ENCODE measurements around the gene CTIF. TPM values are rescaled to one million over a fixed set of nuclear protein-coding genes. Genes with fewer than 3 reads are reported as not detected.

CTIF gene
- total and polyA plus RNA-seq, 2 experiments from 2014 or later = 8.6 to 14.4 TPM

DNA sequence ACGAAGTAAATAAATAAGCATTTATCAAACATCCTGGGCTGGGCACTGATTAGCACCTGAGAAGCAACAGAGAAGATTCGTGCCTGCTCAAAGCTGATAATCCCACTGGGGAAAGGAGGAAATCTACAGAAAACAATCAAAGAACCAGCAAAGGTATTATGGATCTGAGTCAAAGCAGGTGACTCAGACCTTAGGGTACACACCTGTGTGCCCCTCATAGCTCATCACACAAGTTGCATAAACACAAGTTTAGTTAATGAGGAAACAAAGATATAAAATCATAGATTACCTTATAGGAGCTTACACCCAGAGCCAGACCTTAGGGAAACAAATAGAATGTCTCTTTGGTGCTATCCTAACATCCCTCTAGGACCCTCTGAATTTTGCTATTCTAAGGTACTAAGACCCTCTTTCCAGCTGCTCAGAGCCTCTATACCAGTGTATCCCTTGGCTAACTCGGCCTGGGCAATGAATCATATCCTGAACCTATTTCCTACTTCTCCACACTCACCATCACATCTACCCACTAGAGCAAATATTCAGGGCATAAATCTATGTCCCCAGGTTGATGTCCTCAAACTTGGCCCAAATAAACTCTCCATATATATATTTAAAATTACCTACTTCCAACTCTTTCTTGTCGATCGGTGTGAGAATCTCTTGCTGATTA lies 19.3 kb upstream of the CTIF start:
- no peak overlapping the region for H3K27ac ChIP-seq (ENCODE audit: low read depth)
- Mint-ChIP-seq H3K36me3 (ENCODE audit: low read depth) (no peaks in the 10 kb centered on the region), H3K4me1 (no peaks in the 10 kb centered on the region; the same call in 1 of the 3 replicates), H3K27me3 (ENCODE audit: insufficient read depth, low read depth, poor library complexity) (peaks cover 3% of the 10 kb centered on the region), H3K4me3 (no peak overlapping the region), H3K9me3 (no peaks in the 10 kb centered on the region), H3K27ac (no peak overlapping the region)
- H3K79me2 ChIP-seq (replicated peaks; ENCODE audit: insufficient read depth) = no peaks in the 10 kb centered on the region
- H3K4me3 ChIP-seq = no peak overlapping the region
- no peak for DNase-seq (ENCODE audit: low spot score)
- no peak overlapping the region for H3K4me2 ChIP-seq
- no peak for TF ChIP-seq EZH2 (IDR thresholded peaks at IDR 0.05; ENCODE audit: low read depth, unreplicated experiment)
- no peak for TF ChIP-seq EZH2phosphoT487 (IDR thresholded peaks at IDR 0.05; ENCODE audit: unreplicated experiment)
- TF ChIP-seq, protein P1, sequence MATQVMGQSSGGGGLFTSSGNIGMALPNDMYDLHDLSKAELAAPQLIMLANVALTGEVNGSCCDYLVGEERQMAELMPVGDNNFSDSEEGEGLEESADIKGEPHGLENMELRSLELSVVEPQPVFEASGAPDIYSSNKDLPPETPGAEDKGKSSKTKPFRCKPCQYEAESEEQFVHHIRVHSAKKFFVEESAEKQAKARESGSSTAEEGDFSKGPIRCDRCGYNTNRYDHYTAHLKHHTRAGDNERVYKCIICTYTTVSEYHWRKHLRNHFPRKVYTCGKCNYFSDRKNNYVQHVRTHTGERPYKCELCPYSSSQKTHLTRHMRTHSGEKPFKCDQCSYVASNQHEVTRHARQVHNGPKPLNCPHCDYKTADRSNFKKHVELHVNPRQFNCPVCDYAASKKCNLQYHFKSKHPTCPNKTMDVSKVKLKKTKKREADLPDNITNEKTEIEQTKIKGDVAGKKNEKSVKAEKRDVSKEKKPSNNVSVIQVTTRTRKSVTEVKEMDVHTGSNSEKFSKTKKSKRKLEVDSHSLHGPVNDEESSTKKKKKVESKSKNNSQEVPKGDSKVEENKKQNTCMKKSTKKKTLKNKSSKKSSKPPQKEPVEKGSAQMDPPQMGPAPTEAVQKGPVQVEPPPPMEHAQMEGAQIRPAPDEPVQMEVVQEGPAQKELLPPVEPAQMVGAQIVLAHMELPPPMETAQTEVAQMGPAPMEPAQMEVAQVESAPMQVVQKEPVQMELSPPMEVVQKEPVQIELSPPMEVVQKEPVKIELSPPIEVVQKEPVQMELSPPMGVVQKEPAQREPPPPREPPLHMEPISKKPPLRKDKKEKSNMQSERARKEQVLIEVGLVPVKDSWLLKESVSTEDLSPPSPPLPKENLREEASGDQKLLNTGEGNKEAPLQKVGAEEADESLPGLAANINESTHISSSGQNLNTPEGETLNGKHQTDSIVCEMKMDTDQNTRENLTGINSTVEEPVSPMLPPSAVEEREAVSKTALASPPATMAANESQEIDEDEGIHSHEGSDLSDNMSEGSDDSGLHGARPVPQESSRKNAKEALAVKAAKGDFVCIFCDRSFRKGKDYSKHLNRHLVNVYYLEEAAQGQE (IDR thresholded peaks at IDR 0.05; ENCODE audit: unreplicated experiment) = no peak
- TF ChIP-seq NANOG (IDR thresholded peaks at IDR 0.05; ENCODE audit: borderline replicate concordance) = no peak
- TF ChIP-seq STAT1 (IDR thresholded peaks at IDR 0.05; ENCODE audit: unreplicated experiment) = no peak
- H3K27me3 ChIP-seq (ENCODE audit: insufficient read depth) = no peaks in the 10 kb centered on the region
- no peaks in the 10 kb centered on the region for H3K4me1 ChIP-seq (ENCODE audit: insufficient read depth)
- no peaks in the 10 kb centered on the region for H3K36me3 ChIP-seq (ENCODE audit: insufficient read depth)
- H2AFZ ChIP-seq = no peak overlapping the region
- no peaks in the 10 kb centered on the region for H3F3A ChIP-seq (replicated peaks; ENCODE audit: low read depth)
- no peaks in the 10 kb centered on the region; the same call in 1 of the 2 replicates for H3K9me2 ChIP-seq (ENCODE audit: insufficient read depth)
- ATAC-seq = no peak
- no peaks in the 10 kb centered on the region for H4K20me1 ChIP-seq (replicated peaks; ENCODE audit: insufficient read depth)

DNA sequence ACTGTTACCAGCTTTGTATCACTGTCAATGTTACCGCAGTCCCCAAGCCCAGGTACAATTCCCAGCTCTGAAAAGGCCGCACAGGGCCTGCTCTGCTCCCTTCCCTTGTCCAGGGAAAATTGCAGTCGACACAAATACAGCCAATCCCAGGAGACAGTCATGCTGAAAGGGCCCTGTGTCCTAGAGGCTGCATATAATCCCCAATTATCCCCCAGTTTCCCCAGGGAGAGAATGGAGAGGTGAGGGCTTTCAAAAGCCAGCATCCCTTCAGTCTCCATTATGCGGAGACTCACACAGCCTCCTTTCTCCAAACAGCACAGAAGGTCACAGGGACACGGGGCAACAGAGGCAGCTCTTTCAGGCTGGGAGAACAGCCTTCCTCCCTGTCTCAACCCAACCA lies 17.1 kb upstream of the CTIF start:
- Mint-ChIP-seq H3K27me3 (ENCODE audit: insufficient read depth, low read depth, poor library complexity) (peaks cover 5% of the 10 kb centered on the region), H3K27ac (no peak overlapping the region), H3K9me3 (no peaks in the 10 kb centered on the region), H3K4me1 (no peaks in the 10 kb centered on the region; the same call in 2 of the 3 replicates), H3K4me3 (no peak overlapping the region), H3K36me3 (ENCODE audit: low read depth) (no peaks in the 10 kb centered on the region)
- no peaks in the 10 kb centered on the region for H3K4me1 ChIP-seq (ENCODE audit: insufficient read depth)
- TF ChIP-seq CREB1 (CRISPR knock-in tag; IDR thresholded peaks at IDR 0.05; ENCODE audit: low read depth) = no peak
- TF ChIP-seq EZH2phosphoT487 (IDR thresholded peaks at IDR 0.05; ENCODE audit: unreplicated experiment) = no peak
- TF ChIP-seq, protein P1 (IDR thresholded peaks at IDR 0.05; ENCODE audit: unreplicated experiment) = no peak
- TF ChIP-seq, protein P2, sequence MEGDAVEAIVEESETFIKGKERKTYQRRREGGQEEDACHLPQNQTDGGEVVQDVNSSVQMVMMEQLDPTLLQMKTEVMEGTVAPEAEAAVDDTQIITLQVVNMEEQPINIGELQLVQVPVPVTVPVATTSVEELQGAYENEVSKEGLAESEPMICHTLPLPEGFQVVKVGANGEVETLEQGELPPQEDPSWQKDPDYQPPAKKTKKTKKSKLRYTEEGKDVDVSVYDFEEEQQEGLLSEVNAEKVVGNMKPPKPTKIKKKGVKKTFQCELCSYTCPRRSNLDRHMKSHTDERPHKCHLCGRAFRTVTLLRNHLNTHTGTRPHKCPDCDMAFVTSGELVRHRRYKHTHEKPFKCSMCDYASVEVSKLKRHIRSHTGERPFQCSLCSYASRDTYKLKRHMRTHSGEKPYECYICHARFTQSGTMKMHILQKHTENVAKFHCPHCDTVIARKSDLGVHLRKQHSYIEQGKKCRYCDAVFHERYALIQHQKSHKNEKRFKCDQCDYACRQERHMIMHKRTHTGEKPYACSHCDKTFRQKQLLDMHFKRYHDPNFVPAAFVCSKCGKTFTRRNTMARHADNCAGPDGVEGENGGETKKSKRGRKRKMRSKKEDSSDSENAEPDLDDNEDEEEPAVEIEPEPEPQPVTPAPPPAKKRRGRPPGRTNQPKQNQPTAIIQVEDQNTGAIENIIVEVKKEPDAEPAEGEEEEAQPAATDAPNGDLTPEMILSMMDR (conservative IDR thresholded peaks at IDR 0.05; ENCODE audit: low read depth in 2 of 2) = no peak
- TF ChIP-seq EZH2 (IDR thresholded peaks at IDR 0.05; ENCODE audit: low read depth, unreplicated experiment) = no peak
- TF ChIP-seq JUNB (IDR thresholded peaks at IDR 0.05; ENCODE audit: unreplicated experiment) = no peak
- H3K36me3 ChIP-seq (ENCODE audit: insufficient read depth) = no peaks in the 10 kb centered on the region
- ATAC-seq = no peak
- no peak overlapping the region for H2AFZ ChIP-seq
- no peaks in the 10 kb centered on the region; the same call in 1 of the 2 replicates for H3K9me2 ChIP-seq (ENCODE audit: insufficient read depth)
- H3K4me2 ChIP-seq = no peak overlapping the region
- H3K27me3 ChIP-seq (ENCODE audit: insufficient read depth) = no peaks in the 10 kb centered on the region
- H3K27ac ChIP-seq (ENCODE audit: low read depth) = no peak overlapping the region
- H3K4me3 ChIP-seq = no peak overlapping the region
- H3F3A ChIP-seq (replicated peaks; ENCODE audit: low read depth) = no peaks in the 10 kb centered on the region
- H3K79me2 ChIP-seq (replicated peaks; ENCODE audit: insufficient read depth) = no peaks in the 10 kb centered on the region
- no peak for DNase-seq (ENCODE audit: low spot score)
- H4K20me1 ChIP-seq (replicated peaks; ENCODE audit: insufficient read depth) = no peaks in the 10 kb centered on the region
